Measurements from ENCODE around the gene ACOT9. TPM values are rescaled to one million over a fixed set of nuclear protein-coding genes. Genes with fewer than 3 reads are reported as not detected.
"Not testable (repeated sequence)": the region's sequence is repeated elsewhere in the genome, so short reads cannot be mapped to it uniquely, and the experiment has no call there.

The ACOT9 gene
- total RNA-seq, 1 experiment from 2014 or later, result 44.5 TPM

- intact Hi-C loops (cut with micrococcal nuclease; ENCODE audit: unreplicated experiment) (no loop called here), in situ Hi-C loops (cut with HindIII; ENCODE audit: low pct_unique_long_range_greater_than_20kb, low sequenced_read_pairs) (no loop called here)
- no peaks in the 10 kb centered on the region for H3K36me3 ChIP-seq (ENCODE audit: control insufficient read depth, insufficient read depth, low read length)
- H3K27ac ChIP-seq (ENCODE audit: low read length), result no peak overlapping the region
- no TSS peak for BruUV-seq (replicated peaks)
- H3K27me3 ChIP-seq (ENCODE audit: control insufficient read depth, insufficient read depth, low read length), result no peaks in the 10 kb centered on the region
- DNase-seq (ENCODE audit: low read depth, low spot score) (no peak), ATAC-seq (no peak)
- CTCF ChIA-PET, result no interaction called here
- H3K4me3 ChIP-seq (ENCODE audit: low read depth in 2 of 2, low read length in 2 of 2), result no peak overlapping the region
- POLR2A ChIA-PET, result no interaction called here
- no peaks in the 10 kb centered on the region; the same call in 1 of the 2 replicates for H3K4me1 ChIP-seq (ENCODE audit: control insufficient read depth, insufficient read depth, low read length)
- no peak for TF ChIP-seq CTCF (IDR thresholded peaks at IDR 0.05)
- TF ChIP-seq POLR2AphosphoS5 (IDR thresholded peaks at IDR 0.05; ENCODE audit: low read depth, low read length), result no peak
- no peak for TF ChIP-seq SIN3A (IDR thresholded peaks at IDR 0.05; ENCODE audit: borderline replicate concordance, insufficient read depth, low read depth, low read length)
- TF ChIP-seq TCF7L2 (IDR thresholded peaks at IDR 0.05; ENCODE audit: low read depth, low read length), result no peak
- TF ChIP-seq REST (IDR thresholded peaks at IDR 0.05; ENCODE audit: insufficient read depth in 1 of 2, low read depth in 2 of 2, low read length in 1 of 2), result no peak
- no peaks in the 10 kb centered on the region for H3K9me3 ChIP-seq (ENCODE audit: control insufficient read depth, insufficient read depth, low read depth, low read length)
Measured at GRCh38 chrX:23776363-23776762, 33.3 kb upstream of the ACOT9 start.

GRCh38 chrX:23773601-23774175 is 30.6 kb upstream of the ACOT9 start:
- TF ChIP-seq POLR2AphosphoS5 (IDR thresholded peaks at IDR 0.05; ENCODE audit: low read depth, low read length), result no peak
- TF ChIP-seq REST (IDR thresholded peaks at IDR 0.05; ENCODE audit: insufficient read depth in 1 of 2, low read depth in 2 of 2, low read length in 1 of 2), result no peak
- TF ChIP-seq TCF7L2 (IDR thresholded peaks at IDR 0.05; ENCODE audit: low read depth, low read length), result no peak
- TF ChIP-seq SIN3A (IDR thresholded peaks at IDR 0.05; ENCODE audit: borderline replicate concordance, insufficient read depth, low read depth, low read length), result no peak
- no peak for TF ChIP-seq CTCF (IDR thresholded peaks at IDR 0.05)
- ChIA-PET CTCF (no interaction called here), POLR2A (no interaction called here)
- Histone ChIP-seq H3K4me3 (ENCODE audit: low read depth in 2 of 2, low read length in 2 of 2) (no peak overlapping the region), H3K4me1 (ENCODE audit: control insufficient read depth, insufficient read depth, low read length) (no peaks in the 10 kb centered on the region; the same call in 1 of the 2 replicates), H3K27me3 (ENCODE audit: control insufficient read depth, insufficient read depth, low read length) (no peaks in the 10 kb centered on the region), H3K9me3 (ENCODE audit: control insufficient read depth, insufficient read depth, low read depth, low read length) (no peaks in the 10 kb centered on the region), H3K36me3 (ENCODE audit: control insufficient read depth, insufficient read depth, low read length) (no peaks in the 10 kb centered on the region), H3K27ac (ENCODE audit: low read length) (no peak overlapping the region)
- in situ Hi-C loops (cut with HindIII; ENCODE audit: low pct_unique_long_range_greater_than_20kb, low sequenced_read_pairs) (no loop called here), intact Hi-C loops (cut with micrococcal nuclease; ENCODE audit: unreplicated experiment) (no loop called here)
- BruUV-seq (replicated peaks), result no TSS peak
- no peak for ATAC-seq
- no peak for DNase-seq (ENCODE audit: low read depth, low spot score)

GRCh38 chrX:23771086-23771485 is 28.0 kb upstream of the ACOT9 start:
- intact Hi-C loops (cut with micrococcal nuclease; ENCODE audit: unreplicated experiment); ATAC-seq; H3K27me3 ChIP-seq (ENCODE audit: control insufficient read depth, insufficient read depth, low read length); H3K4me1 ChIP-seq (ENCODE audit: control insufficient read depth, insufficient read depth, low read length); H3K9me3 ChIP-seq (ENCODE audit: control insufficient read depth, insufficient read depth, low read depth, low read length); CTCF ChIA-PET; BruUV-seq (replicated peaks); H3K27ac ChIP-seq (ENCODE audit: low read length); H3K4me3 ChIP-seq (ENCODE audit: low read depth in 2 of 2, low read length in 2 of 2); DNase-seq (ENCODE audit: low read depth, low spot score); POLR2A ChIA-PET; in situ Hi-C loops (cut with HindIII; ENCODE audit: low pct_unique_long_range_greater_than_20kb, low sequenced_read_pairs); H3K36me3 ChIP-seq (ENCODE audit: control insufficient read depth, insufficient read depth, low read length): not testable (repeated sequence)
